Neural progenitor cell (in vitro differentiated cells): ENCODE results near the gene TLCD3A. TPM values are rescaled to one million over a fixed set of nuclear protein-coding genes. Genes with fewer than 3 reads are reported as not detected.

Source experiments
- DNase-seq: peaks from one replicate; pipeline ENCODE4 v3.0.0-alpha.2; 2016; ENCODE audit warnings: low spot score
- H2AFZ ChIP-seq: fragments of 200-600 bp; sonication (generic); replicated peaks from 2 replicates; pipeline ENCODE4 v1.6.1; 2016; ENCODE audit warnings: antibody characterized with exemption
- H3F3A ChIP-seq: fragments of 200-600 bp; sonication (generic); 2 replicates; pipeline ENCODE4 v1.6.1; 2016; ENCODE audit warnings: antibody characterized with exemption, low read depth
- H3K27ac ChIP-seq: fragments of 200-600 bp; sonication (generic); 2 replicates; pipeline ENCODE4 v1.5.1; 2016; ENCODE audit warnings: mild to moderate bottlenecking
- H3K27me3 ChIP-seq: fragments of 200-600 bp; sonication (generic); 2 replicates; pipeline ENCODE4 v1.6.1; 2016; ENCODE audit warnings: mild to moderate bottlenecking, moderate library complexity
- H3K36me3 ChIP-seq: fragments of 200-600 bp; sonication (generic); 2 replicates; pipeline ENCODE4 v1.5.1; 2016
- H3K4me1 ChIP-seq: fragments of 200-600 bp; sonication (generic); 2 replicates; pipeline ENCODE4 v1.6.1; 2016; ENCODE audit warnings: mixed run types
- H3K4me2 ChIP-seq: fragments of 200-600 bp; sonication (generic); 2 replicates; pipeline ENCODE4 v1.6.1; 2016
- H3K4me3 ChIP-seq: fragments of 200-600 bp; sonication (generic); 2 replicates; pipeline ENCODE4 v1.5.1; 2016
- H3K79me2 ChIP-seq: fragments of 200-600 bp; sonication (generic); 2 replicates; pipeline ENCODE4 v1.6.1; 2016; ENCODE audit warnings: low read depth
- H3K9ac ChIP-seq: fragments of 200-600 bp; sonication (generic); 2 replicates; pipeline ENCODE4 v1.6.1; 2016
- H3K9me3 ChIP-seq: fragments of 200-600 bp; sonication (generic); 2 replicates; pipeline ENCODE4 v1.5.1; 2016; ENCODE audit warnings: low read depth
- H4K20me1 ChIP-seq: fragments of 200-600 bp; sonication (generic); 2 replicates; pipeline ENCODE4 v1.6.1; 2016; ENCODE audit warnings: low read depth
- H3K27ac Mint-ChIP-seq: 3 replicates; pipeline ENCODE4 v1.8.0; 2021; ENCODE audit warnings: mixed read lengths
- H3K27me3 Mint-ChIP-seq: 2 replicates; pipeline ENCODE4 v1.8.0; 2022; ENCODE audit warnings: low read depth, mild to moderate bottlenecking, inconsistent platforms, moderate library complexity, mixed read lengths; ENCODE audit not compliant: insufficient read depth
- H3K36me3 Mint-ChIP-seq: 3 replicates; pipeline ENCODE4 v1.8.0; 2021; ENCODE audit warnings: mixed read lengths
- H3K4me1 Mint-ChIP-seq: 3 replicates; pipeline ENCODE4 v1.8.0; 2021; ENCODE audit warnings: mixed read lengths
- H3K4me3 Mint-ChIP-seq: 3 replicates; pipeline ENCODE4 v1.8.0; 2021; ENCODE audit warnings: mild to moderate bottlenecking, moderate library complexity, mixed read lengths
- H3K9me3 Mint-ChIP-seq: 3 replicates; pipeline ENCODE4 v1.8.0; 2020; ENCODE audit warnings: mixed read lengths
- CTCF ChIP-seq: fragments of 200-600 bp; sonication (generic); IDR thresholded peaks from 2 replicates; pipeline ENCODE4 v1.5.1; 2017; ENCODE audit warnings: antibody characterized with exemption, mild to moderate bottlenecking
- EZH2 ChIP-seq: fragments of 200-600 bp; sonication (generic); IDR thresholded peaks from 2 replicates; pipeline ENCODE4 v1.6.1; 2017; ENCODE audit warnings: antibody characterized with exemption, mild to moderate bottlenecking, moderate library complexity
- EZH2phosphoT487 ChIP-seq: fragments of 200-600 bp; sonication (generic); IDR thresholded peaks from 2 replicates; pipeline ENCODE4 v1.6.1; 2017; ENCODE audit warnings: antibody characterized with exemption
- total RNA-seq: library from RNA; depleted of rRNA; stranded (reverse); fragments of >200 nt; gene quantifications from 2 replicates; pipeline ENCODE4 v1.2.3, GENCODE V29; 2015; ENCODE audit warnings: low replicate concordance

Gene TLCD3A
- total RNA-seq, 1 donor from 2014 or later, result 13.4 TPM

- Histone ChIP-seq H3K27ac (no peak overlapping the region), H3K79me2 (peaks cover 24% of the 10 kb centered on the region), H3K4me3 (no peak overlapping the region), H3K27me3 (no peaks in the 10 kb centered on the region), H3K9ac (no peak overlapping the region), H3K36me3 (no peaks in the 10 kb centered on the region), H3K4me1 (no peaks in the 10 kb centered on the region), H3K9me3 (no peaks in the 10 kb centered on the region), H2AFZ (no peak overlapping the region), H4K20me1 (peaks cover 15% of the 10 kb centered on the region), H3F3A (no peaks in the 10 kb centered on the region), H3K4me2 (no peak overlapping the region)
- TF ChIP-seq EZH2phosphoT487 (no peak), EZH2 (no peak), CTCF (no peak)
- H3K4me3 Mint-ChIP-seq, result no peak overlapping the region
- H3K9me3 Mint-ChIP-seq, result no peaks in the 10 kb centered on the region
- H3K4me1 Mint-ChIP-seq, result peaks cover 4% of the 10 kb centered on the region
- H3K27me3 Mint-ChIP-seq, result peaks cover 4% of the 10 kb centered on the region
- peaks cover 15% of the 10 kb centered on the region for H3K36me3 Mint-ChIP-seq
- H3K27ac Mint-ChIP-seq, result no peak overlapping the region
- DNase-seq, result no peak
Observed at GRCh38 chr17:708132-708531, 24.3 kb upstream of the TLCD3A start.

- H3K4me1 Mint-ChIP-seq, result peaks cover 14% of the 10 kb centered on the region
- Histone ChIP-seq H3K9ac (no peak overlapping the region), H4K20me1 (peaks cover 12% of the 10 kb centered on the region), H3K4me1 (peaks cover 5% of the 10 kb centered on the region), H3F3A (peaks cover 27% of the 10 kb centered on the region), H3K27me3 (no peaks in the 10 kb centered on the region), H3K4me2 (no peak overlapping the region), H3K4me3 (no peak overlapping the region), H3K36me3 (no peaks in the 10 kb centered on the region), H2AFZ (no peak overlapping the region), H3K79me2 (peaks cover 14% of the 10 kb centered on the region), H3K27ac (no peak overlapping the region), H3K9me3 (no peaks in the 10 kb centered on the region)
- no peak for TF ChIP-seq CTCF
- TF ChIP-seq EZH2phosphoT487, result no peak
- TF ChIP-seq EZH2, result no peak
- no peak overlapping the region for H3K27ac Mint-ChIP-seq
- H3K9me3 Mint-ChIP-seq, result no peaks in the 10 kb centered on the region
- H3K4me3 Mint-ChIP-seq, result no peak overlapping the region
- no peak for DNase-seq
- H3K27me3 Mint-ChIP-seq, result peaks cover 5% of the 10 kb centered on the region
- no peaks in the 10 kb centered on the region for H3K36me3 Mint-ChIP-seq
Observed at GRCh38 chr17:718075-718474, 14.3 kb upstream of the TLCD3A start.

- Histone ChIP-seq H3K9me3 (no peaks in the 10 kb centered on the region), H4K20me1 (no peaks in the 10 kb centered on the region), H3F3A (peaks cover 23% of the 10 kb centered on the region), H2AFZ (no peak overlapping the region), H3K4me2 (no peak overlapping the region), H3K27me3 (no peaks in the 10 kb centered on the region), H3K4me3 (no peak overlapping the region), H3K27ac (no peak overlapping the region), H3K9ac (no peak overlapping the region), H3K4me1 (peaks cover 4% of the 10 kb centered on the region), H3K79me2 (no peaks in the 10 kb centered on the region), H3K36me3 (no peaks in the 10 kb centered on the region)
- Mint-ChIP-seq H3K27me3 (peaks cover 2% of the 10 kb centered on the region), H3K27ac (no peak overlapping the region), H3K4me1 (peaks cover 6% of the 10 kb centered on the region), H3K9me3 (no peaks in the 10 kb centered on the region), H3K36me3 (no peaks in the 10 kb centered on the region), H3K4me3 (no peak overlapping the region)
- no peak for DNase-seq
- TF ChIP-seq CTCF (no peak), EZH2 (no peak), EZH2phosphoT487 (no peak)
Observed at GRCh38 chr17:720706-721539, 11.5 kb upstream of the TLCD3A start.
